Ramos (cell line): Measurements from ENCODE around the gene SERPINF2.
"Not testable (repeated sequence)": the region's sequence is repeated elsewhere in the genome, so short reads cannot be mapped to it uniquely, and the experiment has no call there.

Experiments
- in situ Hi-C: fragments of 300-500 bp; cut with MboI; formaldehyde crosslinking; loops from one replicate; pipeline ENCODE4 v1.14.3; 2022; ENCODE audit warnings: low sequenced_read_pairs; ENCODE audit not compliant: unreplicated experiment

The SERPINF2 gene

DNA sequence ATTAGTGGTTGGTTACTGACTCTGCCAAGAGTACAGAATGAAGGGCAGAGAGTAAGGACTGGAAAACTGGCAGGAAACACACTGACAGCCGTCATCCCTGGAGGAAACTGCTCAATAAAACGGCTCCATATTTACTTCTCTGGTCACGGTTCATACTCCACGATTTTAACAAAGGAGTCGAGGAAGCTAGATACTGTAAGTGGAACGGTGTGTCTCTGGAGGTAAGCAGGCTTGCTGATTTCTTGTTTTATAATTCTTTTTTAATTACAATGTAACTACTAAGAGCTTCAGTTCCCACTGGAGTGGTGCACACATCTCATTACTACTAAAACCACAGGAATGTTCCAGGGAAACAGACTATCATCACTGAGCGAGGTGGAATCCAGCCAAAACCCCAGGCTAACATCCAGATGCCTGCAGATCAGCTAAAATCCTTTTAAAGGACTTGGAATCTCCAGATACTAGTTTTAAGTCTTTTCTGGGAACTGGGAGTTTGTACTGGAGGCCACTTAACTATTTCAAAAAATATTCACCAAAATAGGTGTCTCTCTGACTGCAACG lies 37.0 kb downstream of the SERPINF2 start:
- in situ Hi-C loops, result no loop called here

DNA sequence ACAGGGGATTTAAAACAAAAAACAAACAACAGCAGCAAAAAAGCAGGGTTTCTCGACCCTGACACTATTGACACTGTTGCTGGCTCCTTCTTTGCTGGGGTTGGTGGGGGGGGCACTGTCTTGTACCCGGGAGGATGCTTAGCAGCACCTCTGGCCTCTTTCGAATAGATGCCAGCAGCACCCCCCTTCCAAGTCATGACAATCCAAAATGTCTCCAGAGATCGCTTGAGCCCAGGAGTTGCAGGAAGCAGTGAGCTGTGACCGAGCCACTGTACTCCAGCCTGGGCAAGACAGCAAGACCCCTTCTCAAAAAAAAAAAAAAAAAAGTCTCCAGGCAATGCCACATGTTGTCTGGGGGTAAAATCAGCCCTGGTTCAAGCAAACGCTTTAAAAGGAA lies 39.5 kb downstream of the SERPINF2 start:
- in situ Hi-C loops, result no loop called here

- in situ Hi-C loops, result no loop called here
Measured at GRCh38 chr17:1783271-1783670, 40.6 kb downstream of the SERPINF2 start.

DNA sequence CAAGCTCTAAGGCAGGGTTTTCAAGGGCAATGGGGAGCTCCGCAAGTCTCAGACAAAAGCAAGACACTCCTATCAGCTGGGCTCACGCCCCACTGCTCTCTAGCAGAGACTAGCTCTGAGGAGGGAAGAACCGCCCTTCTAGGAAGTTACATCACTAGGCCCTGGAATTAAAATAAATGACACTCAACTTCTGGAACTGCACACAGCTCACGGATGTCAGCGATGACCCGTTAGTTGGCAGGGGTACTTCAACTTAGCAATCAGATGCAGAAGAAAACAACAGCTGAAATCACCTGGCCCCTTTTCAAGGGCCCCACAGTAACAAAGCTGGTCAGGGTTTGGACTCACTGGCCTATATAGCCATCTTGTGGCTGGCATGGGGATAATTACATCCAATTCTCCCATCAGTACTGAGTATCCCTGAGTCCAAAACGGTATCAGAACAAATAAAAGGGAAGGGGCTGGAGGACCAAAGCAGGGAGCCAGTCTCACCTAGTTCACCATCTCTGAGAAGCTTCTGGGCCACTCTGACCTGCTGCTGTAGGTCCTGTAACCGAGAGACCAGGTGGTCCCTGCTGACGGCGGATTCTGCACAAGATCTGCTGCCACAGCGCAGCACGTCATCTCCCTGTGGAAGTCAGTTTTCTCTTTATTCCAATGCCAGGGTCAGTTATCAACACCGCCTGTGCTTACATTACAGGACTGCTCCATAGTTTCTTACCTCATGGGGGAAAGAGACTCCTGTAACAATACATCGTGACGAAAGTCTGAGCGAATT lies 41.4 kb downstream of the SERPINF2 start:
- in situ Hi-C loops, result no loop called here

- in situ Hi-C loops, result no loop called here
Measured at GRCh38 chr17:1785930-1786329, 43.3 kb downstream of the SERPINF2 start.

DNA sequence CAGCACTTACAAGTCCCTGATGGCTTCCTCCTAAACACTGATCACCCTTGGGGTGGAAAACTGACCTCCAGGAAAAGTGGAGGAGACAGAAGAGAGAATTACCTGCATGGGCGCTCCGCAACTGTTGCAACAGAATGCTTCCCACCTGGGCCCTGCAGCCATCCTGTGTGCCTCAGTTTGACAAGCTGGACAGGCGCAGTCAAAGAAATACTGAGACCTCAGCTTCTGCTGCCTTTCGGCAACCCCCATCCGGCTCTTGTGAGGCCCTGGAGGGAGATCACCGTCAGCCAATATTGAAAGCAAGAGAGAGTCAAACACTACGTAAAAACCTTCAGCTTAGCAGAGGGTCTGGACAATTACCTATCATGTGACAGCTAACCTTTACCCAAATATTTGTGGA lies 44.0 kb downstream of the SERPINF2 start:
- in situ Hi-C loops, result no loop called here

DNA sequence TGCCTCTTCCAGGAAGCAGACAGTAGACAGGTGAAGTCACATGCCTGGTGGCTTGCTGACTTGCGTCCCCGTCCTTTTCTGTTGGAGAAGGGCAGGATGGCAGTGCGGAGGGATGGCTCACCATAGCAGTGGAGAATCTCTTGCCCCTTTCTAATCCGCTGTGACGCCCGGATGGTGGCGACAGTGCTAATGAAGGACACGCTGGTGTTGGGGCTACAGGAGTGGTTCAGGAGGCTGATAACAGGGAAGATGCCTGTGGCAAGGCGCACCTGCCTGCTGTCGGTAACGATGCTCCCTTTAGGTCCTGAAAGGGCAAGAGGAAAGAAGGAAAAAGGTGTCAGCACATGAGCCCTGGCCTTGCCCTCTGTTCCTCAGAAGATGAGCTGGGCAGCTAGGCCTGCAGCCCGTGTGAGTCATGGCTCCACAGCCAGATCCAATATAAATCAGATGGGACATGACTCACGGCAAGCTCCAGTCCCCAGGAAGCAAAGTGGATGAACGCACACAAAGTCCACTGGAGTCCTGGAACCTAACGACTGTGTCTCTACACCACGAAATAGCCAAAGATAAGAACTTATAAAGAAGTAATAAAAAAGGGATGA lies 44.7 kb downstream of the SERPINF2 start:
- in situ Hi-C loops, result no loop called here

GRCh38 chr17:1789936-1790335 lies 47.3 kb downstream of the SERPINF2 start:
- in situ Hi-C loops, result no loop called here

- in situ Hi-C loops, result no loop called here
Measured at GRCh38 chr17:1792495-1793446, 50.1 kb downstream of the SERPINF2 start.

DNA sequence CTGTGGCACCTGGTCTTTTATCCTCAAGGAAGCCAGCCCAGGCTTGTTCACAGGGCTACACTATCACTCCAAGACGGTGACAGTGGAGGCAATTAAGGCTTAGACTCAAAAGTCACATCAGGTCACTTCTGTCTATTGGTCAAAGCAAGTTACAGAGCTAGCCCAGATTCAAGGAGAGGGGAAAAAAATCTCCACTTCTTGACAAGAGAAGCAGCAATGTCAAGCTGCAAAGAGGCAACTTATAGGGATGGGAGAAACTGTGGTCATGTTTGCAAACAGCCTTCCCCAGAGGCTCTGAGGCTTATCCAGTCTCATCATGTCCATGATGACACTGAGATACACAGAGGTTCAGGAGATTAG lies 50.8 kb downstream of the SERPINF2 start:
- in situ Hi-C loops, result no loop called here

DNA sequence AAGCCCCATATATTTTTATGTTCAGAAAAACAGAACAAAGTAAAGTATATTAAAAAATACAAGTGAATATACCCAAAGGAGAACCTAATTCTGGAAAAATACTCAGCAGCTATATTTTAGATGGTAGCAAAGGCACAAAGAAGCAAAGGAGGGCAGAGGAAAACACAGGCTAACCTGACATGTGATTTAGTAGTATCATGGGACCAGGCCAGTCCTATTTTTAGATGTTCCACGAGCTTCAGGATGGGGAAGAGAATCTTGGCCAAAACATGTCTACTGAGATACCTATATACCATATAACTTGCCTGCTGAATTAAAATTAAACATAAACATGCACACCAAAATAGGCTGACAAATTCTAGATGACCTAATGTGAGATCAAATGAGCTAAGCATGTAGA lies 54.1 kb downstream of the SERPINF2 start:
- in situ Hi-C loops, result no loop called here

DNA sequence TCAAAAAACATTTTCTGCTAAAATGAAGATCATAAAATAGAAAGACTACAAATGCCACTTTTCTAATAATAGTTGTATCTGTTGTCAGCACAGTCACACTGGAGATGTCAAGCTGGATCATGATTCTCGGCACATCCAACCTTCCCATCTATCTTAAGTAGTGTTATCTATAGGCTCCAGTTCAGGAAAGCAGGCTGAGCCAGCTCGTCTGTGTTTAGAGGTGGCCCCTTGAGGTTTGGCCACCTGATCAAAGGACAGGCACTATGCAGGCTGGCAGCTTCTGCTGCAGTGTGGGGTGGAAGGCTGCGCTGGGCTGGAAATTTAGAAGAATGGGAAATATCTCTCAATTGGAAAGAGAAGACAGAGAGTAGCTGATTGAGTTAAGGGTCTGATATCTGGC lies 54.7 kb downstream of the SERPINF2 start:
- in situ Hi-C loops, result no loop called here

- in situ Hi-C loops, result not testable (repeated sequence)
Measured at GRCh38 chr17:1797846-1798245, 55.2 kb downstream of the SERPINF2 start.

GRCh38 chr17:1800240-1800639 lies 57.6 kb downstream of the SERPINF2 start:
- in situ Hi-C loops, result no loop called here

DNA sequence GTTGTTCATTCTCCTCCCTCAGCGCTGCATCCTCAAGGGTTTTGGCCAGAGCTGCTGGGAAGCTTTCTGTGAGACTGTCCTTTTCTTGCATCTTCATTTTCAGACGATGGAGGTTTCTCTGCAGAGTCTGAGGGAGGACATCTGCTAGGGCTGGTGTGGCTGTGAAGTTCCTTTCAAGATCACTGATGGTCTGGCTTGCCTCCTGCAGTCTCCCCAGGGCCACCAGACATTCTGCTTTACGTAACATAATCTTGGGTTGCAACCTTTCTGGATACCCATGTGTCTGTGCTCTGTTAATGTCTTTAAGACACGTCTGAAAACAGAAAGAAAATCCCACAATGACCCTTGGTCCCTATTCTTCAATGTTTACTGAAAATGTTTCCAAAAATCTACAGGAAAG lies 58.0 kb downstream of the SERPINF2 start:
- in situ Hi-C loops, result no loop called here

DNA sequence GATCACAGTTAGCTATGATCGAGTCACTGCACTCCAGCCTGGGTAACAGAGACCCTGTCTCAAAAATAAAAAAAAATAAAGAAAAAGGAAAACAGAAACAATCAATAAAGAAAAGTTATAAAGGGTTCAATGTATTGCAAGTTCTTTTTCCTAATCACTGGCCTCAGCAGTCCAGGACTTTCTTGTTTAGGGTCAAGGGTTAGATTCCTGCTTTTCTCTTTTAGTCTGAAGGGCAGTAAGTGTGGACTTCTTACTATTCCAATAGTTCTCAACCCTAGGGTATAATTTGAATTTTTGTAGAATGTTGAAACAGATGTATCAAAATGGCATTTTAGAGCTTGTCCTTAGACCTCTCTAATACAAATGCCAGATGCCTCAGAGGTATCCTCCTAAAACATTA lies 59.8 kb downstream of the SERPINF2 start:
- in situ Hi-C loops, result no loop called here

GRCh38 chr17:1803280-1803679 lies 60.6 kb downstream of the SERPINF2 start:
- in situ Hi-C loops, result no loop called here
